Thyroid gland (tissue), 4 donors: ENCODE measurements around the gene SH3RF3.

Source experiments
- CTCF ChIP-seq, 6 experiments: fragments of 200-600 bp in 3 of 6; fragments of 450-650 bp in 3 of 6; sonication (generic) in 3 of 6; IDR thresholded peaks; one replicate each; pipeline ENCODE4 v1.5.1; 2016 to 2019; ENCODE audit warnings: antibody characterized with exemption in 6 of 6, mild to moderate bottlenecking in 2 of 6, inconsistent platforms in 1 of 6, moderate library complexity in 1 of 6
- POLR2A ChIP-seq, 2 donors: fragments of 450-650 bp; IDR thresholded peaks; one replicate each; pipeline ENCODE4 v1.6.1; 2017; ENCODE audit warnings: antibody characterized with exemption in 2 of 2, mild to moderate bottlenecking in 2 of 2, moderate library complexity in 1 of 2

DNA sequence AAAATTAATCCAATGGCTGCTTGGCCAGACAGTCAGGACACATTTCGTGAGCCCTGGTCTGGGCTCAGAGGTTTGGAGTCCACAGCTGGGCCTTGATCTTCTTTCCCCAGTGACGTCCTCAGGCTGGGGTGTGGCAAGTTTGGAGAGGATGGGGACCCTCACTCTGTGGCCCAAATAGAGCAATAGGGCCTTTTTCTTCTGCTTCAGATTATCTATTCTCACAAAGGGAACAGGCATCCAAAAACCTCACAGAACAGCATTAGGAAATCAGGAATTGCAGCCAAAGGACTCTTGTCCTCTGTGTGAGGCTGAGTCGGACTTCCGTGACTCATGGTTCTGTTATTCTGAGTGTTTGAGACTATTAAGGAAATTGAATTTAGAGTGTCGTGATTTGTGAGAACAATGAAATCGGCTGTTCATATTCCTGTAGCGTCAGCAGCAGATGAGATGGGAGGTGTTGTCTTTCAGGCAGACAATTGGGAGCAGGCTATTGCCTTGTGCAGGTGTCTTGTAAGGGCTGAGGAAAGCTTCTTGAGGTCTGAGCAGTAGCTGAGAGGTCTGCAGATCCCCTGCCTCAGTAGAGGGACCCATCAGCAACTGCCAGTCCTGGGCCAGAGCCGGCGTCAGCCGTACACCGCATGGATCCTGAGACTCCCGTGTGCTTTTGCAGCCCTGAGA is 113.8 kb downstream of the SH3RF3 start:
- TF ChIP-seq CTCF (IDR thresholded peaks at IDR 0.05), result no peak
- TF ChIP-seq POLR2A (IDR thresholded peaks at IDR 0.05), result no peak
